ENCODE results near the gene NT5C1B.

GRCh38 chr2:18602298-18602697, 12.9 kb upstream of the NT5C1B start:
- TF ChIP-seq CTCF (IDR thresholded peaks at IDR 0.05) (no peak), POLR2A (IDR thresholded peaks at IDR 0.05) (no peak), EP300 (IDR thresholded peaks at IDR 0.05) (no peak)

All from ovary (tissue), 3 donors.